ENCODE data around the gene SMC5.
"Not testable (repeated sequence)": the region's sequence is repeated elsewhere in the genome, so short reads cannot be mapped to it uniquely, and the experiment has no call there.

Gene SMC5

DNA sequence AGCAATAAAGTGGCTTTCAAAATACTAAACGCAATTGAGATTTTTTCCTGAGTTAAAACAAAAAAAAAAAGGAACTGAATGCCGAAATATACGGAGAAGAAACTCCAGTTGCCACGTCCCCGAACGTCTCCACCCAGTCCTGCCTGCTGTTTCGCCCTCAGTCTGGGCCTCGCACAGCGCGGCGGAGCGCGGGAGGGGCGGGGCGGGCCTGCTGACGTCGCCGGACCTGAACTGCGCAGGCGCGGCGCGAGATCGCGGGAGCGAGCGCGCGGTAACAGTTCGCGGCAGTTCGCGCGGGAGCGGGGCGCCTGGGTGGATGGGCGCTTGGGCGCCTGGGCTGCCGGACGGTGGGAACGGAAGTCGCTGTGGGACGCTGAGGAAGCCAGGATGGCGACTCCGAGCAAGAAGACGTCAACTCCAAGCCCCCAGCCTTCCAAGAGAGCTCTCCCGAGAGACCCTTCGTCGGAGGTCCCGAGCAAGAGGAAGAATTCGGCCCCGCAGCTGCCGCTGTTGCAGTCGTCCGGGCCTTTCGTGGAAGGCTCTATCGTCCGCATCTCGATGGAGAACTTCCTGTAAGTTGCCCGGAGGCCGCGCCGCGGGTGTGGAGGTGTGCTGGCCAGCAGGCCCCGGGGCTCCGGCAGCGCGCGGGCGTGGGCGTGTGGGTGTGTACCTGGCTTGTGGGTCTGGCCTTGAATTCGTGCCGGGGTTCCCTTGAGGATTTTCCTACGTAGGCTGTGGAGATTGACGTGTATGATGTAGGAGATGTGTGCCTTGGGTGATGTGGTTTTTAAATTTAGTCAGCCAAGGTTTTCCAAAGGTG lies at the start of gene SMC5:
SMC5 (plus strand) TSS at position 287 of the 820 bp plus-strand sequence; CDS start at position 388, 101 bp downstream.
- peak; percentile 87 to 88 for ATAC-seq

DNA sequence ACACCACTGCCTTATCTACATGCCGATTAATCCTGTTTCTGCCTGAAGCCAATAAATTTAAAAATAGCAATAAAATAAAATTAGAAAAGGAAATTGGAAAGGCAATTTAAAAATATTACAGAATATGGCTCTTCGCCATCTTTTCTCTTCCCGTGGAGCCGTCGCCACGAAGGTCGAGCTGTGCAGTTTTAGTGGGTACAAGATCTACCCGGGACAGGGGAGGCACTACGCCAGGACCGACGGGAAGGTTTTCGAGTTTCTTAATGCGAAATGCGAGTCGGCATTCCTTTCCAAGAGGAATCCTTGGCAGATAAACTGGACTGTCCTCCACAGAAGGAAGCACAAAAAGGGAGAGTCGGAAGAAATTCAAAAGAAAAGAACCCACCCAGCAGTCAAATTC lies 41.7 kb upstream of the SMC5 start:
- no peak for ATAC-seq

DNA sequence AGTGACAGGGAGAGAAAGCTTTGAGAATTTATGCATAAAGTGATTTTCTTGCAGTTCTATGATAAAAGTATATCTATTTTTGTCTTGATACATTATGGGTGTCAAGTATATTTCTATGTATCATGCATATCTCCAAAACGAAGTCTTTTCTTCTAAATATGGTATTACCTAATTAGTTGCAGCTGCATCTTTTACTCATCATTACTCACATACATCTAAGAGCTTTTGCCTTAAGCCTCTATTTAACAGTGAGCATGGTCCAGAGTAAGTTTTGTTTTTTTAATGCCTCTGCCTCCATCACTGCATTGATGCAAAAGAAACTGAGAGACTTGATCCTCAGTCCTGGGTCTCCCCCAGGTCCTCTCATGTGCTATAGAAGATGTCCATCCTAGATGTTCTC lies 40.0 kb upstream of the SMC5 start:
- ATAC-seq = no peak

DNA sequence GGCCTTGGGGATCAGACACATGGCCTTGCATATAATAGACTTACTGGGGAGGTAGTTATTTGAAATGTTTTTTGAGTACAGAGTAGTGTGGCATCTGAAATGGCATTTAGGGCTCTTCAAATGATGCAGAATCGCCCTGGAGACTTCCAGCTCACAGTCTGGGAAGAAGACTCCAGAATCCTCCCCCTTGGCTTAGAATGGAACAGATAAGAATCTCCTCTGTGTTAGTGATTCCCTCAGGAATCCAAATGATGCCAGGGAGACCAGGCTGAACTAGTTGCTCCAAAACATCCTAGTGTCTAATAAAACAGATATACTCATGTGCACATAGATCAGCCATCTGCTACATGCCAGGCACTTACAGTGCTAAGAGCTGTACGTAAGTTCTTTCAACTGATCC lies 38.6 kb upstream of the SMC5 start:
- no peak for ATAC-seq

- no peak for ATAC-seq
Measured at GRCh38 chr9:70222354-70222753, 36.4 kb upstream of the SMC5 start.

- no peak for ATAC-seq
Measured at GRCh38 chr9:70228118-70228517, 30.7 kb upstream of the SMC5 start.

- no peak for ATAC-seq
Measured at GRCh38 chr9:70228611-70229010, 30.2 kb upstream of the SMC5 start.

- ATAC-seq = no peak
Measured at GRCh38 chr9:70229026-70229425, 29.8 kb upstream of the SMC5 start.

DNA sequence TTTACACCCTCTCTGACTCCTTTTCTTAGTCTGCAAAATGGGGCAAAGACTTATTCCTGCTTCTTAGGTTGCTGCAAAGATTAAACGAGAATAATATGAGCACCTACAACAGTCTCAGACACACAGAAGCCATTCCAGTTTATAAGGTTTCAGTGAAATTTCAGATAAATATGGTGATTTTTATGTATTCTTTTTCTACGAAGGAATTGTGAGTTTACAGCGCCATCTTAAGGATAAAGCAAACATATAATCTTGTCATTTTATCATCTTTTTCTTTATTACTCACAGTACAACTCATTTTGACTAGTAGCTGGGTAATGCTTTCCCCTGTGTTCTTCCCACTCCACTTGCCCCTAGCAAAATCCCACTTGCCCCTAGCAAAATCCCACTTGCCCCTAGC lies 29.2 kb upstream of the SMC5 start:
- ATAC-seq = no peak

- ATAC-seq = no peak
Measured at GRCh38 chr9:70232476-70232875, 26.3 kb upstream of the SMC5 start.

GRCh38 chr9:70234208-70234607 lies 24.6 kb upstream of the SMC5 start:
- not testable (repeated sequence) for ATAC-seq

GRCh38 chr9:70245952-70246351 lies 12.8 kb upstream of the SMC5 start:
- not testable (repeated sequence) for ATAC-seq

- ATAC-seq = no peak
Measured at GRCh38 chr9:70250221-70250620, 8.6 kb upstream of the SMC5 start.

- ATAC-seq = no peak
Measured at GRCh38 chr9:70255486-70255885, 3.3 kb upstream of the SMC5 start.

- no peak for ATAC-seq
Measured at GRCh38 chr9:70256123-70256551, 2.6 kb upstream of the SMC5 start.

GRCh38 chr9:70257502-70257901 lies 1.3 kb upstream of the SMC5 start:
- no peak for ATAC-seq

GRCh38 chr9:70257991-70258691 lies 637 bp upstream of the SMC5 start:
- peak; percentile 49 to 53 for ATAC-seq

DNA sequence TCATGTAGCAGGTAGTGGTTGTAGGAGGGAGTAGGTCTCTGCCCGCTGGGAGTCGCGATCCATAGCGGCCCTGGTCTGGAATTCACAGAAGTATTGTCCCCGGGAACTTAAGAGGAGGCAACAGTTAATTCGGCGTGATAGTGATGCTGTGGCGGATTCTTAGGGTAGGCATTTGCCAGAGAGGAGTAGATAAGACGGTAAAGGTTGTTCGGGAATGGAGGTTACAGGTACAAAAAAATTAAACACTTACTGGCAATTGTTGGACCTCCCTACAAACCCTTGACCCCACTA lies 679 bp downstream of the SMC5 start:
- no peak for ATAC-seq

GRCh38 chr9:70260007-70260443 lies 1.2 kb downstream of the SMC5 start:
- ATAC-seq = no peak

DNA sequence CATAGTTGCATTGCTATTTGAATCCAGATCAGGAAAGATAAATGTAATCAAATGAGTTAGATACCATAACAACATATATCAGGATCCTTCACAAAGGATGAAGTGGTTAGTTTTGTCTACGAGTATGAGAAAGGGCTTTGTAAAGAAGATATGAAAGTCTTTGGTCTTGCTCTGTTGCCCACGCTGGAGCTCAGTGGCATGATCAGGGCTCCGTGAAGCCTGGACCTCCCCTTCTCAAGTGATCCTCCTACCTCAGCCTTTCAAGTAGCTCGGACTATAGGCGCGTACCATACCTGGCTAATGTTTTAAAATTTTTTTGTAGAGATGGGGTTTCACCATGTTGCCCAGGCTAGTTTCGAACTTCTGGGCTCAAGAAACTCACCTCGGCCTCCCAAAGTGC lies 1.8 kb downstream of the SMC5 start:
- no peak for ATAC-seq

- no peak for ATAC-seq
Measured at GRCh38 chr9:70261131-70261870, 2.5 kb downstream of the SMC5 start.

DNA sequence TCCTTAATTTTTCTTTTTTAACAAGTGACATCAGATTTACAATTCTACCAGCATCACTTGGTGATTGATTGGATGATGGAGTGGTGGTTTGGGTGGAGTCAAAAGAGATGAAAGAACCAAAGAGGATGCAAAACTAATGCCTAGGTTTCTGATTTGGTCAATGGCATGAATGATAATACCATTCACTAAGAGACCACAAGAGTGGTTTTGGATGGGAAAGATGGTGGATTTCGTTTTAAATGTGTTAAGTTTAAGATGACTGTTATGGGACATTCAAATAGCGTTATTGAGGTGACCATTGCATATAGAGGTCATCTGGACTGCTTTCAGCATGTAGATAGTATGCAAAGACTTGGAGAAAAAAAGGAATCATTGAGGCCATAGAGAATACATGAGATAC lies 3.6 kb downstream of the SMC5 start:
- no peak for ATAC-seq

GRCh38 chr9:70262948-70263347 lies 4.2 kb downstream of the SMC5 start:
- ATAC-seq = no peak

DNA sequence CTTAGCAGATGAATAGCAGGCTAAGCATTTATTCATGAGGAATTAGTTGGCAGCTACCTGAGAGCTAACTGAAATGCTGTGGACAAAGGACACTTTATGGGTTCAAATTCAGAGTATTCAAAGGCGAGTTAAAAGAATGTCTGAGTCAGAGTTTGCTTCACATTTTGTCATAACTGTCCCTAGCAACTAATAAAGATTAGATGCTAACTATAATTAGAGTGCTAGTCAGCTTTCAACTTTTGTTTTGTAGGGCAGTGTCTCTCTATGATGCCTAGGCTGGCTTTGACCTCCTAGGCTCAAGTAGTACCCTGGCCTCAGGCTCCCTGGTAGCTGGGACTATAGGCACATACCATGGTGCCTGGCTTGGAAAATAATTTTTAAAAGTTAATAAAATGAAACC lies 4.6 kb downstream of the SMC5 start:
- peak in 1 of 2 donors; percentile 2 for ATAC-seq
